Measurements from ENCODE around the gene DCLRE1A.

Gene DCLRE1A

DNA sequence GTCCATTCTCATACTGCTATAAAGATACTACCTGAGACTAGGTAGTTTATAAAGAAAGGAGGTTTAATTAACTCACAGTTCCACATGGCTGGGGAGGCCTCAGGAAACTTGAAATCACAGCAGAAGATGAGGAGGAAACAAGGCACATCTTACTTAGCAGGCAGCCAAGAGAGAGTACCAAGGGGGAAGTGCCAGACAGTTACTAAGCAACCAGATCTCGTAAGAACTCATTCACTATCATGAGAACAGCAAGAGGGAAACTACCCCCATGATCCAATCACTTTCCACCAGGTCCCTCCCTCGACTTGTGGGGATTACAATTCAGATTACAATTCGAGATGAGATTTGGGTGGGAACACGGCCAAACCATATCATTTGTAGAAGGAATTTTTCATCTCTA, 36.9 kb upstream of the DCLRE1A start:
- Histone ChIP-seq H3K4me1 (ENCODE audit: control insufficient read depth, insufficient read depth, low read length) (no peaks in the 10 kb centered on the region), H3K4me3 (ENCODE audit: low read depth, low read length) (no peak overlapping the region), H3K9me3 (ENCODE audit: control insufficient read depth, insufficient read depth, low read depth, low read length) (no peaks in the 10 kb centered on the region), H3K27ac (ENCODE audit: extremely low read depth, low read depth, low read length) (no peak overlapping the region), H3K36me3 (ENCODE audit: control insufficient read depth in 2 of 2, insufficient read depth in 1 of 2, low read length in 2 of 2) (peaks cover 4 to 25% of the 10 kb centered on the region in 2 experiments)
- ChIA-PET POLR2A (no interaction called here), CTCF (interaction anchor here (0.7 kb wide), 1 partner anchor 1857 kb away, joined by 4 read pairs; no protein-coding TSS in a partner anchor)
- no peak for TF ChIP-seq ZNF184 (tag by site-specific recombination; IDR thresholded peaks at IDR 0.05)
- TF ChIP-seq PATZ1 (tag by site-specific recombination; IDR thresholded peaks at IDR 0.05) = no peak
- no peak for TF ChIP-seq PRDM10 (tag by site-specific recombination; IDR thresholded peaks at IDR 0.05)
- no peak for TF ChIP-seq ZNF544 (tag by site-specific recombination; IDR thresholded peaks at IDR 0.05)
- no peak for TF ChIP-seq ZBTB48 (tag by site-specific recombination; IDR thresholded peaks at IDR 0.05)
- TF ChIP-seq ZNF140 (tag by site-specific recombination; IDR thresholded peaks at IDR 0.05) = no peak
- TF ChIP-seq ZBTB1 (tag by site-specific recombination; IDR thresholded peaks at IDR 0.05) = no peak
- TF ChIP-seq OSR2 (tag by site-specific recombination; IDR thresholded peaks at IDR 0.05) = no peak
- no peak for TF ChIP-seq ZNF433 (tag by site-specific recombination; IDR thresholded peaks at IDR 0.05; ENCODE audit: low read depth)

DNA sequence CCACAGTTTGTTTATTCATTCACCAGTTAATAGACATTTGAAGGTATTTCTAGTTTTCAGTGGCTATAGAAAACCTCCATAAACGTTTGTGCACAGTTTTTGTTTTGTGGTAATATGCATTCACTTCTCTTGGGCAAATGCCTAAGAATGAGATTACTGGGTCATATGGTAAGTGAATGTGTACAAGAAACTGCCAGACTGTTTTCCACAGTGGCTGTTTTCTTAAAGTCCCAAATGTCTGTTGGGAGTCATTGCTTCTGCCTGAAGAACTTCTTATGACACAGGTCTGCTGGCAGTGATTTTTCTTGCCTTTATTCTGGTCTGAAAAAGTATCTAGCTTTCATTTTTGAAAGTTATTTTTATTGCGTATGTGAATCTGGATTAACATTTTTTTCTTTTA, 36.0 kb upstream of the DCLRE1A start:
- Histone ChIP-seq H3K27ac (ENCODE audit: extremely low read depth, low read depth, low read length) (no peak overlapping the region), H3K36me3 (ENCODE audit: control insufficient read depth in 2 of 2, insufficient read depth in 1 of 2, low read length in 2 of 2) (peaks cover 4 to 34% of the 10 kb centered on the region in 2 experiments), H3K4me1 (ENCODE audit: control insufficient read depth, insufficient read depth, low read length) (no peaks in the 10 kb centered on the region), H3K9me3 (ENCODE audit: control insufficient read depth, insufficient read depth, low read depth, low read length) (no peaks in the 10 kb centered on the region), H3K4me3 (ENCODE audit: low read depth, low read length) (no peak overlapping the region)
- ChIA-PET POLR2A (no interaction called here), CTCF (no interaction called here)
- TF ChIP-seq ZNF184 (tag by site-specific recombination; IDR thresholded peaks at IDR 0.05) = no peak
- TF ChIP-seq ZNF335 (tag by site-specific recombination; conservative IDR thresholded peaks at IDR 0.05) = no peak
- TF ChIP-seq ZNF433 (tag by site-specific recombination; IDR thresholded peaks at IDR 0.05; ENCODE audit: low read depth) = no peak

GRCh38 chr10:113882240-113882639, 28.4 kb upstream of the DCLRE1A start:
- peaks cover 6 to 37% of the 10 kb centered on the region in 2 experiments for H3K36me3 ChIP-seq (ENCODE audit: control insufficient read depth in 2 of 2, insufficient read depth in 1 of 2, low read length in 2 of 2)
- H3K27ac ChIP-seq (ENCODE audit: extremely low read depth, low read depth, low read length) = no peak overlapping the region
- H3K9me3 ChIP-seq (ENCODE audit: control insufficient read depth, insufficient read depth, low read depth, low read length) = no peaks in the 10 kb centered on the region
- peaks cover 5% of the 10 kb centered on the region for H3K4me1 ChIP-seq (ENCODE audit: control insufficient read depth, insufficient read depth, low read length)
- POLR2A ChIA-PET = no interaction called here
- TF ChIP-seq, protein P1, sequence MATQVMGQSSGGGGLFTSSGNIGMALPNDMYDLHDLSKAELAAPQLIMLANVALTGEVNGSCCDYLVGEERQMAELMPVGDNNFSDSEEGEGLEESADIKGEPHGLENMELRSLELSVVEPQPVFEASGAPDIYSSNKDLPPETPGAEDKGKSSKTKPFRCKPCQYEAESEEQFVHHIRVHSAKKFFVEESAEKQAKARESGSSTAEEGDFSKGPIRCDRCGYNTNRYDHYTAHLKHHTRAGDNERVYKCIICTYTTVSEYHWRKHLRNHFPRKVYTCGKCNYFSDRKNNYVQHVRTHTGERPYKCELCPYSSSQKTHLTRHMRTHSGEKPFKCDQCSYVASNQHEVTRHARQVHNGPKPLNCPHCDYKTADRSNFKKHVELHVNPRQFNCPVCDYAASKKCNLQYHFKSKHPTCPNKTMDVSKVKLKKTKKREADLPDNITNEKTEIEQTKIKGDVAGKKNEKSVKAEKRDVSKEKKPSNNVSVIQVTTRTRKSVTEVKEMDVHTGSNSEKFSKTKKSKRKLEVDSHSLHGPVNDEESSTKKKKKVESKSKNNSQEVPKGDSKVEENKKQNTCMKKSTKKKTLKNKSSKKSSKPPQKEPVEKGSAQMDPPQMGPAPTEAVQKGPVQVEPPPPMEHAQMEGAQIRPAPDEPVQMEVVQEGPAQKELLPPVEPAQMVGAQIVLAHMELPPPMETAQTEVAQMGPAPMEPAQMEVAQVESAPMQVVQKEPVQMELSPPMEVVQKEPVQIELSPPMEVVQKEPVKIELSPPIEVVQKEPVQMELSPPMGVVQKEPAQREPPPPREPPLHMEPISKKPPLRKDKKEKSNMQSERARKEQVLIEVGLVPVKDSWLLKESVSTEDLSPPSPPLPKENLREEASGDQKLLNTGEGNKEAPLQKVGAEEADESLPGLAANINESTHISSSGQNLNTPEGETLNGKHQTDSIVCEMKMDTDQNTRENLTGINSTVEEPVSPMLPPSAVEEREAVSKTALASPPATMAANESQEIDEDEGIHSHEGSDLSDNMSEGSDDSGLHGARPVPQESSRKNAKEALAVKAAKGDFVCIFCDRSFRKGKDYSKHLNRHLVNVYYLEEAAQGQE (tag by site-specific recombination; IDR thresholded peaks at IDR 0.05) = no peak
- TF ChIP-seq, protein P2, sequence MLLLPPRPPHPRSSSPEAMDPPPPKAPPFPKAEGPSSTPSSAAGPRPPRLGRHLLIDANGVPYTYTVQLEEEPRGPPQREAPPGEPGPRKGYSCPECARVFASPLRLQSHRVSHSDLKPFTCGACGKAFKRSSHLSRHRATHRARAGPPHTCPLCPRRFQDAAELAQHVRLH (tag by site-specific recombination; IDR thresholded peaks at IDR 0.05) = no peak
- TF ChIP-seq ZNF645 (tag by site-specific recombination; IDR thresholded peaks at IDR 0.05) (no peak), ZNF350 (tag by site-specific recombination; IDR thresholded peaks at IDR 0.05) (no peak)
- H3K4me3 ChIP-seq (ENCODE audit: low read depth, low read length) = no peak overlapping the region
- CTCF ChIA-PET = no interaction called here
